Measurements from ENCODE around the gene CELF4. TPM values are rescaled to one million over a fixed set of nuclear protein-coding genes. Genes with fewer than 3 reads are reported as not detected.

The CELF4 gene
- total RNA-seq, 1 experiment from 2014 or later, result 0.11 TPM

GRCh38 chr18:37499913-37500312 is 65.7 kb downstream of the CELF4 start:
- H3K9me3 Mint-ChIP-seq (ENCODE audit: unreplicated experiment), result no peaks in the 10 kb centered on the region
- Histone ChIP-seq H3K9me3 (no peaks in the 10 kb centered on the region), H3K4me1 (no peaks in the 10 kb centered on the region), H3K4me3 (ENCODE audit: low read depth, low read length) (no peak overlapping the region), H3K36me3 (ENCODE audit: control insufficient read depth, insufficient read depth, low read length) (no peaks in the 10 kb centered on the region), H3K27me3 (replicated peaks; ENCODE audit: control insufficient read depth, insufficient read depth, low read length) (no peaks in the 10 kb centered on the region)
- H3K27me3 Mint-ChIP-seq (ENCODE audit: insufficient read depth, unreplicated experiment), result peaks cover 6% of the 10 kb centered on the region
- intact Hi-C loops (cut with micrococcal nuclease; ENCODE audit: unreplicated experiment), result no loop called here
- CTCF ChIA-PET, result no interaction called here
- H3K36me3 Mint-ChIP-seq (ENCODE audit: insufficient read depth, unreplicated experiment), result no peaks in the 10 kb centered on the region
- H3K4me1 Mint-ChIP-seq (ENCODE audit: low read depth, unreplicated experiment), result no peaks in the 10 kb centered on the region
- POLR2A ChIA-PET, result no interaction called here
- no peak for DNase-seq
- H3K4me3 Mint-ChIP-seq (ENCODE audit: unreplicated experiment), result no peak overlapping the region
- TF ChIP-seq, protein P1, sequence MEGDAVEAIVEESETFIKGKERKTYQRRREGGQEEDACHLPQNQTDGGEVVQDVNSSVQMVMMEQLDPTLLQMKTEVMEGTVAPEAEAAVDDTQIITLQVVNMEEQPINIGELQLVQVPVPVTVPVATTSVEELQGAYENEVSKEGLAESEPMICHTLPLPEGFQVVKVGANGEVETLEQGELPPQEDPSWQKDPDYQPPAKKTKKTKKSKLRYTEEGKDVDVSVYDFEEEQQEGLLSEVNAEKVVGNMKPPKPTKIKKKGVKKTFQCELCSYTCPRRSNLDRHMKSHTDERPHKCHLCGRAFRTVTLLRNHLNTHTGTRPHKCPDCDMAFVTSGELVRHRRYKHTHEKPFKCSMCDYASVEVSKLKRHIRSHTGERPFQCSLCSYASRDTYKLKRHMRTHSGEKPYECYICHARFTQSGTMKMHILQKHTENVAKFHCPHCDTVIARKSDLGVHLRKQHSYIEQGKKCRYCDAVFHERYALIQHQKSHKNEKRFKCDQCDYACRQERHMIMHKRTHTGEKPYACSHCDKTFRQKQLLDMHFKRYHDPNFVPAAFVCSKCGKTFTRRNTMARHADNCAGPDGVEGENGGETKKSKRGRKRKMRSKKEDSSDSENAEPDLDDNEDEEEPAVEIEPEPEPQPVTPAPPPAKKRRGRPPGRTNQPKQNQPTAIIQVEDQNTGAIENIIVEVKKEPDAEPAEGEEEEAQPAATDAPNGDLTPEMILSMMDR (IDR thresholded peaks at IDR 0.05; ENCODE audit: insufficient read depth in 1 of 2, low read depth in 1 of 2, low read length in 1 of 2, severe bottlenecking in 1 of 2, unreplicated experiment in 1 of 2), result no peak
- BruUV-seq (replicated peaks), result no TSS peak
- no peak overlapping the region for H3K27ac Mint-ChIP-seq (ENCODE audit: unreplicated experiment)

GRCh38 chr18:37499044-37499443 is 66.6 kb downstream of the CELF4 start:
- H3K4me1 ChIP-seq, result no peaks in the 10 kb centered on the region
- no peak for DNase-seq
- Mint-ChIP-seq H3K36me3 (ENCODE audit: insufficient read depth, unreplicated experiment) (no peaks in the 10 kb centered on the region), H3K4me1 (ENCODE audit: low read depth, unreplicated experiment) (no peaks in the 10 kb centered on the region), H3K27ac (ENCODE audit: unreplicated experiment) (no peak overlapping the region), H3K9me3 (ENCODE audit: unreplicated experiment) (no peaks in the 10 kb centered on the region), H3K27me3 (ENCODE audit: insufficient read depth, unreplicated experiment) (peaks cover 6% of the 10 kb centered on the region), H3K4me3 (ENCODE audit: unreplicated experiment) (no peak overlapping the region)
- BruUV-seq (replicated peaks), result no TSS peak
- CTCF ChIA-PET, result no interaction called here
- H3K36me3 ChIP-seq (ENCODE audit: control insufficient read depth, insufficient read depth, low read length), result no peaks in the 10 kb centered on the region
- TF ChIP-seq, protein P1 (IDR thresholded peaks at IDR 0.05; ENCODE audit: insufficient read depth in 1 of 2, low read depth in 1 of 2, low read length in 1 of 2, severe bottlenecking in 1 of 2, unreplicated experiment in 1 of 2), result no peak
- H3K27me3 ChIP-seq (replicated peaks; ENCODE audit: control insufficient read depth, insufficient read depth, low read length), result no peaks in the 10 kb centered on the region
- POLR2A ChIA-PET, result no interaction called here
- H3K4me3 ChIP-seq (ENCODE audit: low read depth, low read length), result no peak overlapping the region
- intact Hi-C loops (cut with micrococcal nuclease; ENCODE audit: unreplicated experiment), result no loop called here
- H3K9me3 ChIP-seq, result no peaks in the 10 kb centered on the region

DNA sequence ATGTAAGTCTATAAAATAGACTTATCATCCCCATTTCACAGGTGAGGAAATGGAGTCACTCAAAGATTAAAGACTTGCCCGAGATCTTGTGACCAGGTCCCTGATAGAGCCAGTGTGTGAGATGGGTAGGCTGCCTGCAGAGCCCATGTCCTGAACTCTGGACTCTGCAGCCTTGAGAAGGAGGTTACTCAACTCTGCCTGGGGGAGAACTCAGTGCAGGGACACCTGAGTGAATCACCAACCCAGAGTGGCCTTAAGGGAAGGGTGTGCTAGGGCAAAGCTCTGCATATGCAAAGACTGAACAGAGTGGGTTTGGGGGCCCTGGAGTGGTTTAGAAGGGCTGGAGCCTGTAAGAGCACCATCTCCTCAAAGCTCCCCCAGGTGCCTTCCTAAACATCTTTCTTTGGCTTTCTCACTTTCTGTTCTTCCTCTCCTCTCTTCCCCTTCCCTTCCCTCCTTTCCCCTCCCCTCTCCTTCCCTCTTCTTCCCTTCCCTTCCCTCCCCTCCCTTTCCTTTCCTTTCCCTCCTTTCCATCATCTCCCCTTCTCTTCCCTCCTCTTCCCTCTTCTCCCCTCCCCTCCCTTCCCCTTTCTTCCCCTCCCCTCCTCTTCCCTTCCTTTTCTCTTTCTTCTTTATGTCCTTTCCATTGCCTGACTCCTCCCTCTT is 67.6 kb downstream of the CELF4 start:
- TF ChIP-seq, protein P1 (IDR thresholded peaks at IDR 0.05; ENCODE audit: insufficient read depth in 1 of 2, low read depth in 1 of 2, low read length in 1 of 2, severe bottlenecking in 1 of 2, unreplicated experiment in 1 of 2), result no peak
- Histone ChIP-seq H3K9me3 (no peaks in the 10 kb centered on the region), H3K27me3 (replicated peaks; ENCODE audit: control insufficient read depth, insufficient read depth, low read length) (no peaks in the 10 kb centered on the region), H3K36me3 (ENCODE audit: control insufficient read depth, insufficient read depth, low read length) (no peaks in the 10 kb centered on the region), H3K4me1 (no peaks in the 10 kb centered on the region), H3K4me3 (ENCODE audit: low read depth, low read length) (no peak overlapping the region)
- Mint-ChIP-seq H3K27me3 (ENCODE audit: insufficient read depth, unreplicated experiment) (peaks cover 7% of the 10 kb centered on the region), H3K4me3 (ENCODE audit: unreplicated experiment) (no peak overlapping the region), H3K4me1 (ENCODE audit: low read depth, unreplicated experiment) (no peaks in the 10 kb centered on the region), H3K36me3 (ENCODE audit: insufficient read depth, unreplicated experiment) (no peaks in the 10 kb centered on the region), H3K9me3 (ENCODE audit: unreplicated experiment) (no peaks in the 10 kb centered on the region), H3K27ac (ENCODE audit: unreplicated experiment) (no peak overlapping the region)
- POLR2A ChIA-PET, result no interaction called here
- CTCF ChIA-PET, result no interaction called here
- BruUV-seq (replicated peaks), result no TSS peak
- intact Hi-C loops (cut with micrococcal nuclease; ENCODE audit: unreplicated experiment), result no loop called here
- DNase-seq, result no peak
